GM19351 (cell line): ENCODE data around the gene AMBP.

Experiments used
- ATAC-seq: cut with Tn5 transposase; IDR thresholded peaks from one replicate; pipeline ENCODE4 v1.9.1; 2021; ENCODE audit warnings: mild to moderate bottlenecking, moderate library complexity; ENCODE audit not compliant: unreplicated experiment

Gene AMBP

DNA sequence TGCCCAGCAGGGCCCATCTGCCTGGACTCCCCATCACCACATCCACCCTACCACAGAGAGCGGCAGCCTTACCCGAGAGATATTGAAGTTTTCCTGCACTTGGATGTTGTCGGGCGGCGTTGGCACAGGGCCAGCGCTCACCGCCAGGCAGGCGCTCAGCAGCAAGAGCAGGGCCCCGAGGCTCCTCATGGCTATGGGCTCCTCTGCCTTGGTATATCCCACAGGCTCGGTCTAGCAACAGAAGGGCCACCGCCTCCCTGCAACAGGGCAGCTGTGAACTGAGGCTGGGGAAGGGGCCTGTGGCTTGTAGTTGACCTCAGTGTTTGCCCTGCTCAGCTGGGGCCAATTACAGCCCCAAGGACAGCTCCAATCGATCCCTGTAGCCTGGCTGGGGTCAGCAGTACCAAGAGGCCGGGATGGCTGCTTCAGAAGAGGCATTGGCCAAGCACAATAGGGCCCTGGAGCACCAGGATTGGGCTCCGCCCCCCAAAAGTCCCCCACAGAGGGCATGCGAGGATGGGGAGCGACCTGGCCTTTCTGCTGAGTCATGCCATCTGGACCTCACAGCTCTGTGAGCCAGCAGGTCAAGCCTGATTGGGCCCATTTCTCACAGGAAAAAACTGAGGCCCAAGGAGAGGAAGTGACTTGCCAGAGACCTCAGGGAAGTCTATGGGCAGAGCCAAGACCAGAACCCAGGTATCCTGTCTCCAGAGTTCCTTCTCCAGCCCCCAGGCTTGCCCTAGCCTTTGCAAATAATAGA is at the start of gene AMBP:
AMBP (minus strand) TSS at position 280 of the 760 bp plus-strand sequence; CDS start at position 189, 91 bp downstream.
- no peak for ATAC-seq

DNA sequence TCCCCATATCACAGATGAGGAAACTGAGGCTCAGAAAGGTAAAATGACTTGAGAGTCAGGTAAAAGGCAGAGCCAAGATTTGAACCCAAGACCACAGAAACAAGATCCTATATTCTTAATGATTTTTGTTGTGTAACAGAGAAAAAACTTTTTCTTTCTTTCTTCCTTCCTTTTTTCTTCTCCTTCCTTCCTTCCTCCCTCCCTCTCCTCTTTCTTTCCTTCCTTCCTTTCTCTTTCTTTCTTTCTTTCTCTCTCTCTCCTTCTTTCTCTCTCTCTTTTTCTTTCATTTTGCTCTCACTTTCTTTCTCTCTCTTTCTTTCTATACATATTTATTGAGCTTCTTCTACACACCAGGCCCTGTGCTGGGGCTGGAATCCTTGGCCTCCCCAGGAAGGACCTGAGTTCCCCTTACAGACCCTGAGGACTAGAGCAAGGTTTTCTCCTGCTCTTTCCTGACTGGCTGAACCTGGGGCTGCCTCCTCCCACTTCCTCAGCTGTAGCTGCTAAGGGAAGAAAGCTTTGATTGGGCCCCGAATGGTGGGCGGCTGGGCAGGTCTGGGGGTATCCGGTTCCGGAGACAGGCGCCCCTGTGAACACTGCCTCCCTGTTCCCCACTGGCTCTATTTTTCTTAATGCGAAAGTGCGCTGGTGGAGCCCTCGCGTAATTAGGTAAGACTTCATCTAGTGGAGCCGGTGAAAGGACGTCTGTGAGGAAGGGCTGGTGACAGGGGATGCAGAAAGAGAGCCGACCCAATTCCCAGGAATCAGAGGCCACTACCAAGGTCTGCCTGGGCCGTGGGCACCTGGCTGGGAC is 48.4 kb upstream of the AMBP start:
- no peak for ATAC-seq

DNA sequence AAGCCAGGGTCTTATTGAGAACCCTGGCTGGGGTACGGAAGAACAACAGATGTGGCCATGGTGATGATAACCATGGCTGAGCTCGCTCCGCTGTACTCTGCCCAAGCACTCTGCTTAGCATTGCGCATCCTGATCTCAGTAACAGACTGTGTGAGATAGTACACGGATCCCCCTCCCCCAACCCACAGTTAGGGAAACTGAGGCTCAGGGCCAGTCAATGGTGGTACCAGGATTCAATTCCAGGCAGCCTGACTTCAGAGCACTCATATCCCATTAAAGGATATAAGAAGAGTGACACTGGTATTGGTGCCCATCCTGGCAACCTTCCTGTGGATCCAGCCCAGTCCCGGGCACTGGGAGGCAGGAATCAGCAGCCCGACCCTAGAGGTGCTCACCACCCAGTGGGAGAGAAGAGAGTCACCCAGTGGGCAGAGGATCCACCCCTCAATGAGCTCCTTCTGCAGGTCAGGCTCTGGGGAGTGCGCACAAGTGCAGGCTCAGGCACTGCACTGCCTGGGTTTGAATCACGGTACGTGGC is 47.4 kb upstream of the AMBP start:
- no peak for ATAC-seq

- no peak for ATAC-seq
These were observed 46.8 kb upstream of the AMBP start for GRCh38 chr9:114124666-114125475.

- no peak for ATAC-seq
These were observed 46.0 kb upstream of the AMBP start for GRCh38 chr9:114124138-114124537.

- no peak for ATAC-seq
These were observed 45.2 kb upstream of the AMBP start for GRCh38 chr9:114123031-114123977.

GRCh38 chr9:114122136-114123027 is 44.3 kb upstream of the AMBP start:
- no peak for ATAC-seq

- ATAC-seq = no peak
These were observed 43.4 kb upstream of the AMBP start for GRCh38 chr9:114121227-114122135.

DNA sequence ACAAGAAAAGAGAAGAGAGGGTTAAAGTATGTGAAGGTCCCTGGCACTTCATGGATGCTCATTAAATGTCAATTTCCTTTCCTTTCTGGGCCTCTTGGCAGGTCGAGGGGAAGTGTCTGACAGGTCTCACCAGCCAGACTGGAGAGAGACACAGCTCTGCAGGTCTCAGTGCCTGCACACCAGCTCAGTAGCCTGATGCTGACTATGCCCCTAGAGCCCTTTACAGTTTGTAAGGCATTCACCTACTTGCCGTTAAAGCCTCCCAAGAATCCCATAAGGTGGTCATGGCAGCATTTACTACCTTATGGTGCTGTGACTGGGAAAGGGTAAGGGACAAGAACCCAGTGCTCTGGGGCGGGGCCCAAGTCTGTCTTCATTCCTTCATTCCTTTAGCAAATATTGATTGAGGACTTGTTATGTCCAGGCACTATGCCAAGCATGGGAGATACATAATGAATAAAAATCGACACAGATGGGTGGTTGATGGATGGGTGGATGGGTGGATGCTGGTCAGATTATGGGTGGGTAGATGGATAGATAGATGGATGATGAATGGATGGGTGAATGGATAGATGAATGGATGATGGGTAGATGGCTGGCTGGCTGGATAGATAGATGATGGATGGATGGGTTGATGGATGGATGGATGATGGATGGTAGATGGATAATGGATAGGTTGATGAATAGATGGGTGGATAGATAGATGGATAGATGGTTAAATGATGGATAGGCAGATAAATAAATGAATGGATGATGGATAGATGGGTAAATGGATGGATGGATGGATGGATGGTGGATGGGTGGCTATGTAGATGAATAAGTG is 42.3 kb upstream of the AMBP start:
- ATAC-seq = no peak

DNA sequence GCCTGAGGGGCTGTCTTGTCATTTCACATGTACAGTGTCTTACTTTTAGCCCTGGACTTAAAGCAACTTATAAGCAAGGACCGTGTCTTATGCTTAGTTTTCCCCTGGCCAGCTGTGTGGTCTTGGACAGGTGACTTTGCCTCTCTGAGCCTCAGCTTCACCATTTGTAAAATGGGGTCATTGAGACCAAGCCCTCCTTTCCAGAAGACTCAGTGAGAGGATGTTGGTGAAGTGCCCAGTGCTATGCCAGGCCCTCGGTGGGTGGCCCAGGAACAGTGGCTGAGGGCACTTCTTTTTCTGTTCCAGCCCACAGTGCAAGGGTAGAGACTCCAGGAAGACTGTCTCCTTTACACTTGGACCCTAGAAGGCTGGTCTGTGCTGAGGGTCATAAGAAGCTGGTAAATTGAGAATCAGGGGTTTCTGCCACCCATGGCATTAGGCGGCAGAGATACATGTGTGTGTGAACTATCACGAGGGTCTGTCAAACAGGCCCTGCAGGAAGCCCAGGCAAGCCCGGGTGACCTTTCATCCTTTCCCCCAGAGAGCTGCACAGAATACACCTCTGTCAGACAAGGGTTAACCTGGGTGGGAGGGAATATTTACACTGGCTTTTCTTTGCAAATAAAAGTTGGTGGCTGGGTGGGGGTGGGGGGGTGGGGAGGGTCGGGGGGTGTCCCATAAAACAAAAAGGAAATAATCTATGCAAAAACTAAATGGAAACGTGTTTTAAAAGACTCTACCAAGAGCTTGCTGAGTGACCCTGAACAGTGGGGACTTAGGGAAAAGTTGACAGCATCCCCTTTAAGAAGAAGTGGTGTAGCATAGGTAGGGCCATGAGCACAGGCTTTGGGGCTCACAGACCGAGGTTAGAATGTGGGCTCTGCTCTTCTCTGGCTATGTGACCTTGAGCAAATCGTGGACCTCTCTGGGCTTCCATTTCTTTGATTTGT is 41.4 kb upstream of the AMBP start:
- ATAC-seq = no peak

GRCh38 chr9:114117996-114118830 is 40.1 kb upstream of the AMBP start:
- ATAC-seq = no peak

DNA sequence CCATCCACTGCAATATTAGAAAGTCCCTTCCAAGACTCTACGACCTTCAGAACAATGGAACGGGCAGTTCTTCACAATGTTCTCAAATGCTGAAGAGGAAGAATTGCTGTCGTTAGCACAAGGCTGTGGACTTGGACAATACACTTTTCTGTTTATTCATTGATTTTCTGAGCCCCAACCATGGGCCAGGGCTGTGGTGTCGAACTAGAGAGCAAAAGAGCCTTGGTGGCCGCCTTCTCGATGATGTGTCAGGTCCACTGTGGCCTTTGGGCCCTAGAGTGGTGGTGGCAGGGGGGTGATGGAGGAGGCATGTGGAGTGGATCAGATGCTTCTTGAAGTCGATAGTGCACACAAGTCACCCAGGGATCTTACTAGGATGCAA is 39.5 kb upstream of the AMBP start:
- no peak for ATAC-seq

- ATAC-seq = no peak
These were observed 38.1 kb upstream of the AMBP start for GRCh38 chr9:114116126-114116747.

DNA sequence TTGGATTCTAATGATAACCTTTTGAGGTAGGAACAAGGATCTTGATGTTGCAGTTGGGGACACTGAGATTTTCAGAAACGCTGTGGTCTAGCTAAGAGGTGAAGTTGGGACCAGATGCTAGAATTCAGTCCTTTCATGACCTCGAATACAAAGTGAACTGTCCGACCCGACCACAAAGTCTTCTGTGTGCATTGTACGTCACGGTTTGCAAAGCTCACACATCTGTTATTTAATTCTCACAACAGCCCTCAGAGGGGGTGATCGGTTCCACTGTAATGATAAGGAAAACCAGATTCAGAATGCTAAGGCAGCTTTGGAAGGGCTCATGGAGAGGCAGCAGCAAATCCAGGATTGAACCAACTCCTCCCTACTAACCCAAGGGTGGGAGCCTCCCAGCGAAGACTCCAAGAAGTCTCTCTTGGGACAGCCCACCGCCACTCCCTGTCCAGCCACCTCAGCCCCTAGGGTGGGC is 37.6 kb upstream of the AMBP start:
- ATAC-seq = no peak

- no peak for ATAC-seq
These were observed 36.3 kb upstream of the AMBP start for GRCh38 chr9:114114364-114114763.
